Calu3 (cell line): ENCODE measurements around the gene SPIRE1. TPM values are rescaled to one million over a fixed set of nuclear protein-coding genes. Genes with fewer than 3 reads are reported as not detected.
A peak's percentile ranks its signal among the peaks of the same experiment; 100 is the strongest.

Source experiments
- BruUV-seq: library from RNA; stranded (reverse); fragments of 400-500 nt; replicated peaks from 2 replicates; lab custom pipeline; 2021; lab: Mats Ljungman, UMichigan
- CTCF ChIA-PET: fragments of 300-600 bp; sonication (Branson Sonifier 250); formaldehyde crosslinking; loops from one replicate; lab custom pipeline; 2022; ENCODE audit warnings: antibody characterized with exemption; lab: Charles Lee
- DNase-seq: peaks from one replicate; pipeline ENCODE4 v3.0.0; 2022
- H3K27ac Mint-ChIP-seq: one replicate; pipeline ENCODE4 v1.8.0; 2022; ENCODE audit warnings: mixed read lengths; ENCODE audit not compliant: unreplicated experiment
- H3K27me3 Mint-ChIP-seq: one replicate; pipeline ENCODE4 v1.8.0; 2022; ENCODE audit warnings: mixed read lengths; ENCODE audit not compliant: unreplicated experiment
- H3K36me3 Mint-ChIP-seq: one replicate; pipeline ENCODE4 v1.8.0; 2022; ENCODE audit warnings: mild to moderate bottlenecking, moderate library complexity, mixed read lengths; ENCODE audit not compliant: insufficient read depth, unreplicated experiment
- H3K4me1 Mint-ChIP-seq: one replicate; pipeline ENCODE4 v1.8.0; 2022; ENCODE audit warnings: mild to moderate bottlenecking, low read depth, mixed read lengths; ENCODE audit not compliant: unreplicated experiment
- H3K4me3 Mint-ChIP-seq: one replicate; pipeline ENCODE4 v1.8.0; 2022; ENCODE audit warnings: mild to moderate bottlenecking, low read depth, moderate library complexity, mixed read lengths; ENCODE audit not compliant: unreplicated experiment
- H3K9me3 Mint-ChIP-seq: one replicate; pipeline ENCODE4 v1.8.0; 2022; ENCODE audit warnings: low read depth, mixed read lengths; ENCODE audit not compliant: unreplicated experiment
- intact Hi-C: fragments of 100-400 bp; cut with micrococcal nuclease; formaldehyde crosslinking; loops from one replicate; pipeline ENCODE4 v1.10.0; 2022; ENCODE audit not compliant: unreplicated experiment
- total RNA-seq: library from RNA; stranded (reverse); gene quantifications from 2 replicates; pipeline ENCODE4 v1.2.3, GENCODE V29; 2022
- TF ChIP-seq, protein P1 (sequence below): fragments of 200-600 bp; IDR thresholded peaks from one replicate; pipeline ENCODE4 v1.8.0; 2022; ENCODE audit warnings: antibody characterized with exemption; ENCODE audit not compliant: unreplicated experiment

The SPIRE1 gene
- total RNA-seq, 1 experiment from 2014 or later, result 98.6 TPM

DNA sequence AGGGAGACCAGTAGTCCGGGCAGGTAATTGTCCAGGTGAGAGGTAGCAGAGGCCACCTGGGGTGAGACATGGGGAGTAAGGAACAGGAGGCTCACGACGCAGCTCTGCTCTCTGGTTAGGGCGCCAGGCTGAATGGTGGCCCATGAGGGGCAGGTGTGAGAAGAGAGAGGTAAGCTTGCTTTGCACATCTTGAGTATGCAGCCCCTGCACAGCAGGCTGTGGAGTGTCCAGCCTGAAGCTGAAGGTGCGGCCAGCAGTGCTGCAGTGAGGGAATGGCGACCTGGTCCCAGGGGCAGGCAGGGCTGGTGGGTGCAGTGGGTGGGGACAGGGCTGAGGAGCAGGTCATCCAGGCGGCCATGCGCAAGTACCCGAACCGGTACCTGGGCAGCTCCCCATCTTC lies 234.5 kb downstream of the SPIRE1 start:
- no peaks in the 10 kb centered on the region for H3K27me3 Mint-ChIP-seq
- no TSS peak for BruUV-seq
- CTCF ChIA-PET, result interaction anchor here (1.0 kb wide), 1 partner anchor 29 kb away, joined by 6 read pairs; no protein-coding TSS in a partner anchor
- no peak overlapping the region for H3K4me3 Mint-ChIP-seq
- H3K4me1 Mint-ChIP-seq, result no peaks in the 10 kb centered on the region
- H3K9me3 Mint-ChIP-seq, result no peaks in the 10 kb centered on the region
- H3K36me3 Mint-ChIP-seq, result peaks cover 15% of the 10 kb centered on the region
- H3K27ac Mint-ChIP-seq, result no peak overlapping the region
- intact Hi-C loops, result loop anchor here (1.0 kb wide), 1 partner anchor 32 kb away; no protein-coding TSS in a partner anchor
- DNase-seq, result no peak
- TF ChIP-seq, protein P1, sequence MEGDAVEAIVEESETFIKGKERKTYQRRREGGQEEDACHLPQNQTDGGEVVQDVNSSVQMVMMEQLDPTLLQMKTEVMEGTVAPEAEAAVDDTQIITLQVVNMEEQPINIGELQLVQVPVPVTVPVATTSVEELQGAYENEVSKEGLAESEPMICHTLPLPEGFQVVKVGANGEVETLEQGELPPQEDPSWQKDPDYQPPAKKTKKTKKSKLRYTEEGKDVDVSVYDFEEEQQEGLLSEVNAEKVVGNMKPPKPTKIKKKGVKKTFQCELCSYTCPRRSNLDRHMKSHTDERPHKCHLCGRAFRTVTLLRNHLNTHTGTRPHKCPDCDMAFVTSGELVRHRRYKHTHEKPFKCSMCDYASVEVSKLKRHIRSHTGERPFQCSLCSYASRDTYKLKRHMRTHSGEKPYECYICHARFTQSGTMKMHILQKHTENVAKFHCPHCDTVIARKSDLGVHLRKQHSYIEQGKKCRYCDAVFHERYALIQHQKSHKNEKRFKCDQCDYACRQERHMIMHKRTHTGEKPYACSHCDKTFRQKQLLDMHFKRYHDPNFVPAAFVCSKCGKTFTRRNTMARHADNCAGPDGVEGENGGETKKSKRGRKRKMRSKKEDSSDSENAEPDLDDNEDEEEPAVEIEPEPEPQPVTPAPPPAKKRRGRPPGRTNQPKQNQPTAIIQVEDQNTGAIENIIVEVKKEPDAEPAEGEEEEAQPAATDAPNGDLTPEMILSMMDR, result no peak

DNA sequence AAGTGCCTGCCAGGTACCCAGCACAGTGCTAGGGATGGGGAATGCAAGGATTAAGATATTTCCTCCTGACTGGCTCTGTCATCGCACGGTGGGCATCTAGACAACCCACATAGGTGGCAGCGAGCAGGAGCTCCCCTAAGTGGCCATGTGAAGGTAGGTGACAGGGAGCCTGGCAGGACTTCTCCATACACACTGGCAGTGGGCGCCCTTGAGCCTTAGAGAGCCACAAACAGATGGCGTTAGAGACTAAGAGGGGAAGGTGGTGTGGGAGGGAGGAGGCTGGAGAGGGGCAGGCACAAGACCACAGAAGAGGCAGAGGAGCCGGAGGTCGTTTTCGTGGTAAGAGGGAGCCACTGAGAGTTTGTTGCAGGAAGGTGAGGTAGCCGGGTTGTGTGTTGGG lies 235.0 kb downstream of the SPIRE1 start:
- no peaks in the 10 kb centered on the region for H3K27me3 Mint-ChIP-seq
- no peaks in the 10 kb centered on the region for H3K9me3 Mint-ChIP-seq
- BruUV-seq, result no TSS peak
- H3K4me3 Mint-ChIP-seq, result no peak overlapping the region
- H3K36me3 Mint-ChIP-seq, result peaks cover 17% of the 10 kb centered on the region
- H3K4me1 Mint-ChIP-seq, result no peaks in the 10 kb centered on the region
- CTCF ChIA-PET, result interaction anchor here (1.0 kb wide), 1 partner anchor 28 kb away, joined by 6 read pairs; no protein-coding TSS in a partner anchor
- TF ChIP-seq, protein P1, result peak; percentile 19
- DNase-seq, result peak; percentile 57
- no peak overlapping the region for H3K27ac Mint-ChIP-seq
- intact Hi-C loops, result loop anchor here (1.0 kb wide), 1 partner anchor 32 kb away; no protein-coding TSS in a partner anchor

DNA sequence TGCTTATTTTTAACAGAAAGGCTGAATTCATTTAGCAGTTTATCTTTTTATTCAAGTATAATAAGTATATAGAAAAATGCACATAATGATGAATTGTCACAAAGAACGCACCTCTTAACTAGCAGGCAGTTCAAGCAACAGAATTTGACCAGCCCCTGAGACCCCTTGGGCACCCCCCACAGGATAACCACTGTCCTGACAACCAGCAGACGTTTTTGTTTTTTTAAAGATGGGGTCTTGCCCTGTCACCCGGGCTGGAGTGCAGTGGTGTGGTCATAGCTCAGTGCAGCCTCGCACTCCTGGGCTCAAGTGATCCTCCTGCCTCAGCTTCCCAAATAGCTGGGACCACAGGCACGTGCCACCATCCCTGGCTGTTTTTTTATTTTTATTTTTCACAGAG lies 236.2 kb downstream of the SPIRE1 start:
- TSS peak; percentile 60 for BruUV-seq
- DNase-seq, result no peak
- no peaks in the 10 kb centered on the region for H3K9me3 Mint-ChIP-seq
- TF ChIP-seq, protein P1, result no peak
- no peak overlapping the region for H3K27ac Mint-ChIP-seq
- H3K4me1 Mint-ChIP-seq, result no peaks in the 10 kb centered on the region
- peaks cover 17% of the 10 kb centered on the region for H3K36me3 Mint-ChIP-seq
- CTCF ChIA-PET, result no interaction called here
- H3K27me3 Mint-ChIP-seq, result no peaks in the 10 kb centered on the region
- intact Hi-C loops, result no loop called here
- H3K4me3 Mint-ChIP-seq, result no peak overlapping the region

DNA sequence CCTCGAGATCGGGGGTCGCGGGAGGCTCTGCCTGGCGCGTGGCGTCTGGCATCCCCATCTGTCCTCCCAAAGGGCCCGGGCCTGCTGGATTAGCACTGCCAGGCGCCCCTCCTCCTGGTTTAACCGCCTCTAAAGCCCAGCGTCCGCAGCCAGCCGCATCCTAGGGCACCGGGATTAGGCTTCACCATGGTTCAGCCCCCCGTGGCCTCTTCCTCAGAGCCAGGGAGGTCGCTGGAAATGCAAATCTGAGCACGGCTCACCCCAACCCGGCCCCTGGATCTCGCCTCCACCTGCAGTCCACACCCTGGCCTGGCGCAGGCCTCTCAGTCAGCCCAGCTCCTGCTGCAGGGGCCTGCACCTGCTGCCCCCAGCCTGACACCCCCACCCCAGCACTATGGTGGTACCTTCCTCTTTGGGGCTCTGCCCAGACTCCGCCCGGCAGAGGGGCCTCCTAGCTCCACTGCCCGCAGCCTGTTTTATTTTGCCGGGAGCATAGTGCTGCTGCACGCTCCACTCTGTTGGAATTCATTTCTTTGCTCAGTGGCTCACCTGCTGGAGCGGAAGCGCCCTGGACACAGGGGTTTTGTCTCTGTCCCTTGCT lies 237.0 kb downstream of the SPIRE1 start:
- Mint-ChIP-seq H3K36me3 (peaks cover 17% of the 10 kb centered on the region), H3K4me1 (no peaks in the 10 kb centered on the region), H3K27ac (peak overlapping the region; percentile 24), H3K27me3 (no peaks in the 10 kb centered on the region), H3K9me3 (no peaks in the 10 kb centered on the region), H3K4me3 (peak overlapping the region; percentile 88)
- DNase-seq, result no peak
- no TSS peak for BruUV-seq
- intact Hi-C loops, result no loop called here
- TF ChIP-seq, protein P1, result no peak
- CTCF ChIA-PET, result no interaction called here
